GM18517 (cell line): ENCODE results near the gene CERS3.
"Not testable (repeated sequence)": the region's sequence is repeated elsewhere in the genome, so short reads cannot be mapped to it uniquely, and the experiment has no call there.

Experiments used
- ATAC-seq: cut with Tn5 transposase; IDR thresholded peaks from one replicate; pipeline ENCODE4 v1.9.1; 2021; ENCODE audit warnings: mild to moderate bottlenecking, moderate library complexity; ENCODE audit not compliant: unreplicated experiment

The CERS3 gene

GRCh38 chr15:100468285-100468684 lies 60.5 kb downstream of the CERS3 start:
- ATAC-seq = no peak

GRCh38 chr15:100466073-100466472 lies 62.7 kb downstream of the CERS3 start:
- no peak for ATAC-seq

- no peak for ATAC-seq
These were observed 63.9 kb downstream of the CERS3 start for GRCh38 chr15:100464888-100465287.

- no peak for ATAC-seq
These were observed 64.5 kb downstream of the CERS3 start for GRCh38 chr15:100464256-100464655.

GRCh38 chr15:100463515-100463914 lies 65.2 kb downstream of the CERS3 start:
- ATAC-seq = no peak

GRCh38 chr15:100461049-100461448 lies 67.7 kb downstream of the CERS3 start:
- ATAC-seq = no peak

- ATAC-seq = no peak
These were observed 71.5 kb downstream of the CERS3 start for GRCh38 chr15:100457201-100457600.

- ATAC-seq = no peak
These were observed 74.6 kb downstream of the CERS3 start for GRCh38 chr15:100454148-100454547.

- no peak for ATAC-seq
These were observed 80.3 kb downstream of the CERS3 start for GRCh38 chr15:100448481-100448880.

GRCh38 chr15:100441063-100441462 lies 87.7 kb downstream of the CERS3 start:
- not testable (repeated sequence) for ATAC-seq

GRCh38 chr15:100439514-100439913 lies 89.2 kb downstream of the CERS3 start:
- ATAC-seq = no peak

- no peak for ATAC-seq
These were observed 90.2 kb downstream of the CERS3 start for GRCh38 chr15:100438570-100438969.

- ATAC-seq = no peak
These were observed 91.5 kb downstream of the CERS3 start for GRCh38 chr15:100437261-100437660.

- no peak for ATAC-seq
These were observed 94.2 kb downstream of the CERS3 start for GRCh38 chr15:100434561-100434960.

- no peak for ATAC-seq
These were observed 94.7 kb downstream of the CERS3 start for GRCh38 chr15:100434038-100434437.

- ATAC-seq = no peak
These were observed 95.4 kb downstream of the CERS3 start for GRCh38 chr15:100433304-100433703.

- ATAC-seq = no peak
These were observed 98.3 kb downstream of the CERS3 start for GRCh38 chr15:100430411-100430810.

GRCh38 chr15:100429116-100429728 lies 99.5 kb downstream of the CERS3 start:
- ATAC-seq = no peak

- ATAC-seq = no peak
These were observed 101.8 kb downstream of the CERS3 start for GRCh38 chr15:100426937-100427336.

GRCh38 chr15:100405179-100405578 lies 123.6 kb downstream of the CERS3 start:
- no peak for ATAC-seq

GRCh38 chr15:100400996-100401395 lies 127.8 kb downstream of the CERS3 start:
- no peak for ATAC-seq

GRCh38 chr15:100394736-100395440 lies 133.9 kb downstream of the CERS3 start:
- ATAC-seq = no peak

- ATAC-seq = no peak
These were observed 135.7 kb downstream of the CERS3 start for GRCh38 chr15:100393008-100393407.
